Lower lobe of right lung (tissue), 2 donors: ENCODE measurements around the gene MAGI1. TPM values are rescaled to one million over a fixed set of nuclear protein-coding genes. Genes with fewer than 3 reads are reported as not detected.

Experiments used
- ATAC-seq, 2 donors: fragments of 200-7000 bp; cut with Tn5 transposase; one replicate each; pipeline ENCODE4 v1.9.1; 2020 to 2022; ENCODE audit warnings: mild to moderate bottlenecking in 2 of 2, moderate library complexity in 2 of 2
- DNase-seq: peaks from one replicate; pipeline ENCODE4 v3.0.0-alpha.2; 2020
- H3K27ac ChIP-seq: fragments of 200-600 bp; one replicate; pipeline ENCODE4 v1.8.0; 2022
- H3K27me3 ChIP-seq: fragments of 200-600 bp; one replicate; pipeline ENCODE4 v1.8.0; 2022; ENCODE audit warnings: low read depth
- H3K36me3 ChIP-seq: fragments of 200-600 bp; one replicate; pipeline ENCODE4 v1.8.0; 2022; ENCODE audit warnings: mild to moderate bottlenecking
- H3K4me1 ChIP-seq: fragments of 200-600 bp; one replicate; pipeline ENCODE4 v1.8.0; 2022
- H3K4me3 ChIP-seq: fragments of 200-600 bp; one replicate; pipeline ENCODE4 v1.8.0; 2022; ENCODE audit warnings: mild to moderate bottlenecking
- H3K9me3 ChIP-seq: fragments of 200-600 bp; one replicate; pipeline ENCODE4 v1.8.0; 2022
- intact Hi-C: fragments of 100-400 bp; cut with DNase I; formaldehyde crosslinking; loops from one replicate; pipeline ENCODE4 v1.11.0; 2022
- total RNA-seq: library from RNA; stranded (reverse); fragmentation: NEBNext Ultra II Directional; extraction: Animal tissue kit (Norgen Biotek cat#: 25700); gene quantifications from one replicate; pipeline ENCODE4 v1.2.1, GENCODE V29; 2021
- TF ChIP-seq, protein P1 (sequence below): fragments of 200-600 bp; IDR thresholded peaks from one replicate; pipeline ENCODE4 v1.8.0; 2022; ENCODE audit warnings: antibody characterized with exemption, mild to moderate bottlenecking
- donor health status: DM: no; HTN: yes; CAD: no; lungs with severe emphysema.

The MAGI1 gene
- total RNA-seq, 1 donor from 2014 or later, result 35.5 TPM

DNA sequence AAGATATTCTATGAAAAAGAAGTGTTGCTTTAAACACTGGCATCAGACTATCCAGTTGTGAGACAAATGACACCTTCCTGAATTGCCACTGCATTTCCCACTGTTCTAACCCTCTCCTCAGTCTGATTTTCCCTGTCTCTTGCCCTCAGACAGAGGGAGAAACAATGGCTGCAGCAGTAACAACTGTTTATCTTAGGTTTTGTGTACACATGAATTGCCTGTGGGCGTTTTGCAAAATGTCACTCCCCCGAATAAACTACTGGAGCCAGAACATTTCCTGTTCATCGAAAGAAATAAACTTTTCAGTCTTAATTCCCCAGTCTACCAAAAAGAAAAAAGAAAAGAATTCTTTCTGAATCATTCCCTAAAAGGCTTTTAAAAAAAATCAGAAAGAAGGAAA, 155.1 kb downstream of the MAGI1 start:
- Histone ChIP-seq H3K9me3 (no peaks in the 10 kb centered on the region), H3K4me3 (no peak overlapping the region), H3K27me3 (no peaks in the 10 kb centered on the region), H3K27ac (no peak overlapping the region), H3K36me3 (no peaks in the 10 kb centered on the region), H3K4me1 (peaks cover 16% of the 10 kb centered on the region)
- TF ChIP-seq, protein P1, sequence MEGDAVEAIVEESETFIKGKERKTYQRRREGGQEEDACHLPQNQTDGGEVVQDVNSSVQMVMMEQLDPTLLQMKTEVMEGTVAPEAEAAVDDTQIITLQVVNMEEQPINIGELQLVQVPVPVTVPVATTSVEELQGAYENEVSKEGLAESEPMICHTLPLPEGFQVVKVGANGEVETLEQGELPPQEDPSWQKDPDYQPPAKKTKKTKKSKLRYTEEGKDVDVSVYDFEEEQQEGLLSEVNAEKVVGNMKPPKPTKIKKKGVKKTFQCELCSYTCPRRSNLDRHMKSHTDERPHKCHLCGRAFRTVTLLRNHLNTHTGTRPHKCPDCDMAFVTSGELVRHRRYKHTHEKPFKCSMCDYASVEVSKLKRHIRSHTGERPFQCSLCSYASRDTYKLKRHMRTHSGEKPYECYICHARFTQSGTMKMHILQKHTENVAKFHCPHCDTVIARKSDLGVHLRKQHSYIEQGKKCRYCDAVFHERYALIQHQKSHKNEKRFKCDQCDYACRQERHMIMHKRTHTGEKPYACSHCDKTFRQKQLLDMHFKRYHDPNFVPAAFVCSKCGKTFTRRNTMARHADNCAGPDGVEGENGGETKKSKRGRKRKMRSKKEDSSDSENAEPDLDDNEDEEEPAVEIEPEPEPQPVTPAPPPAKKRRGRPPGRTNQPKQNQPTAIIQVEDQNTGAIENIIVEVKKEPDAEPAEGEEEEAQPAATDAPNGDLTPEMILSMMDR, result no peak
- no peak for DNase-seq
- intact Hi-C loops, result no loop called here
- no peak for ATAC-seq

DNA sequence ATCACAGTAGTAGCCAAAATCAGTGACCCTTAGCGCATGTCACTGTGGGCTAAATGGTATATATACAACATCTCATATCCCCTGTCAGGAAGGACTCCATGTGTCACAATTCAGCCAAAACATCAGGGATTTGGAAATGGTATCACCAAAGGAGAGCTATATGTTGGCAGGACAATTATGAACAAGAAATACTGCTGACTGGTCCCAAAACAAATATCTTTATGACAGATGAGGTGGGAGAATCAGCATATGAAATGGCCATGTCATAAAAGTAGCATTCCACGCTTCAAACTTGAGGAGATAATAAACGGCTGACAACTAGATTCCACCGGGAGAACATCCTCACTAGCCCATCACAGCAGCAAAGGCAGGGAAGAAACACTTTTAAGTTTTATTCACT, 158.4 kb downstream of the MAGI1 start:
- ATAC-seq (no peak), DNase-seq (no peak)
- no peaks in the 10 kb centered on the region for H3K27me3 ChIP-seq
- no peak overlapping the region for H3K27ac ChIP-seq
- H3K4me1 ChIP-seq, result peaks cover 16% of the 10 kb centered on the region
- H3K9me3 ChIP-seq, result no peaks in the 10 kb centered on the region
- TF ChIP-seq, protein P1, result no peak
- H3K4me3 ChIP-seq, result no peak overlapping the region
- intact Hi-C loops, result no loop called here
- H3K36me3 ChIP-seq, result no peaks in the 10 kb centered on the region

DNA sequence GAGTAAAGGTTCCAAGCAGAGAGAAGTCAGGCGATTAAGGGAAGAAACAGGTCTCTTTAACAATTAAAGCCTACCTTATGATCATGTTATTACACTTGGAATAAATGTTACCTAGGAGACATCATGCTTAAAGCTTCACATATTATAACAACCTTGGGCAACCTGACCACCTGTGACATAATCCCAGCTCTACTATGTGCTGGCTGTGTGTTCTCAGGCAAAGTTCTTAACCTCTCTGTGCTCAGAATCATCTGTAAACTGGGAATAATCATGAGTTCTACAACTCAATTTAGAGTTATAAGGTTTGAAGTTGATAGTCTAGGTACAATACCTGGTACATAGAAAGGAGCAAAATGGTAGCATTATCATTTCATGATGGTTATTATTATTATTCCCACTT, 159.3 kb downstream of the MAGI1 start:
- Histone ChIP-seq H3K27me3 (no peaks in the 10 kb centered on the region), H3K36me3 (no peaks in the 10 kb centered on the region), H3K4me1 (peaks cover 16% of the 10 kb centered on the region), H3K9me3 (no peaks in the 10 kb centered on the region), H3K4me3 (no peak overlapping the region), H3K27ac (no peak overlapping the region)
- intact Hi-C loops, result no loop called here
- TF ChIP-seq, protein P1, result no peak
- no peak for DNase-seq
- ATAC-seq, result no peak

DNA sequence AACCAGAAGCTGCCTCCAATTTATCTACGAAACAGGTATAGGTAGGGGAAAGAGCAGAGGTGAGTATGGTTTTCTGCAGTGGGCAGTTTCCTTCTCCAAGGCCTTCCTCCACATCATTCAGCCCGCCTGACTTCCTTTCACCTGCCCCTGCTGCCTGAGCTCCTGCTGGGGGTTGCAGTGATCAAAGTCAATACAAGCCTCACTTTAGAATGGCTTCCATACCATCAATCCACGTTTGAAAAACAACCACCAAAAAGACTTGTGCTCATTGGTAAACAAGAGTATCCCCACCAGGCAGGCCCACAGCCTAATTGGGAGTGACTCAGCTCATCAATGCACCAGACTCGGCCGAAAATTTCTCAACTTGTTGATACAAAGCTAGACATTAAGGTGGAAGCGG, 159.9 kb downstream of the MAGI1 start:
- intact Hi-C loops, result no loop called here
- Histone ChIP-seq H3K4me1 (peaks cover 10% of the 10 kb centered on the region), H3K9me3 (no peaks in the 10 kb centered on the region), H3K36me3 (no peaks in the 10 kb centered on the region), H3K27me3 (no peaks in the 10 kb centered on the region), H3K27ac (no peak overlapping the region), H3K4me3 (no peak overlapping the region)
- ATAC-seq (no peak), DNase-seq (no peak)
- TF ChIP-seq, protein P1, result no peak

DNA sequence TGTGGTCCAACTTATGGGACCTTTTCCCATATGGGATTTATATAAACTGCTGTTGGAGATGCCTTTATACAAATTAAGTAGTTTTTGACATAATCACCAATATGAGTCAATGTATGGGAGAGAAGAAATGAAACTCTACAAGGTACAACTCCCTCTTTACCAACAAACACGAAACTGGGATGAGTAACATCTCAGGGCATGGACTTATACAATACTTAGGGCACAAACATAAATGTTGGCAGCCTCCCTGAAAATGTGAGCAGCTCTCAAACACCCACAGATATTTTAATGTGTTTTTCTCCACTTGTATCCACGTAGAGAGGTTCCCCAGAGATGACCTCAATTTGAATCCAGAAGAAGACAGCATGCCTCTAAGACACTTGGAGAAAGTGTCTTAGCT, 161.6 kb downstream of the MAGI1 start:
- DNase-seq (no peak), ATAC-seq (no peak)
- TF ChIP-seq, protein P1, result no peak
- Histone ChIP-seq H3K9me3 (no peaks in the 10 kb centered on the region), H3K4me3 (no peak overlapping the region), H3K4me1 (no peaks in the 10 kb centered on the region), H3K27ac (no peak overlapping the region), H3K36me3 (no peaks in the 10 kb centered on the region), H3K27me3 (no peaks in the 10 kb centered on the region)
- intact Hi-C loops, result no loop called here

DNA sequence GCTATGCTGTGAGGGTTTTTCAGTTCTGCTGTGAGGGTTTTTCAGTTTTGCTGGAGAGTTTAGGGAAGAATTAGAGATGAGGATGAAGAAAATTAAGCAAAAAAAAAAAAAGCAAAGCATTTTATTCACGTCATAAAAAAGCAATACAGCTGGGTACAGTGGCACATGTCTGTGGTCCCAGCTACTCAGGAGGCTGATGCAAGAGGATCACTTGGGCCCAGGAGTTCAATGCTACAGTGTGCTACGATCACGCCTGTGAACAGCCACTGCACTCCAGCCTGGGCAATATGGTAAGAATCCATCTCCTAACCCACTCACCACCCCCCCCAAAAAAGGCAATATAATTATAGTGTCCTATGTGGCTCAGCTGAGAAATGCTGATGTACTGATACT, 162.7 kb downstream of the MAGI1 start:
- intact Hi-C loops, result no loop called here
- H3K27ac ChIP-seq, result no peak overlapping the region
- H3K4me3 ChIP-seq, result no peak overlapping the region
- DNase-seq (no peak), ATAC-seq (no peak)
- no peaks in the 10 kb centered on the region for H3K36me3 ChIP-seq
- no peaks in the 10 kb centered on the region for H3K27me3 ChIP-seq
- no peaks in the 10 kb centered on the region for H3K9me3 ChIP-seq
- TF ChIP-seq, protein P1, result no peak
- peaks cover 8% of the 10 kb centered on the region for H3K4me1 ChIP-seq
